HFF-Myc (cell line): ENCODE measurements around the gene CNKSR3.

Source experiments
- DNase-seq: peaks from one replicate; pipeline ENCODE4 v3.0.0-alpha.2; 2011; ENCODE audit warnings: low read depth; ENCODE audit errors: extremely low read depth
- H3K4me3 ChIP-seq: replicated peaks from 2 replicates; pipeline ENCODE4 v1.5.1; 2011; ENCODE audit warnings: low read depth, mild to moderate bottlenecking, control low read depth, low read length
- CTCF ChIP-seq: IDR thresholded peaks from 2 replicates; pipeline ENCODE4 v1.5.1; 2012; ENCODE audit warnings: mild to moderate bottlenecking, low read depth, low read length, control low read depth; ENCODE audit errors: missing control alignments

The CNKSR3 gene

GRCh38 chr6:154411076-154411475 lies 99.4 kb downstream of the CNKSR3 start:
- TF ChIP-seq CTCF: no peak
- no peak for DNase-seq
- H3K4me3 ChIP-seq: 0 out of 2 replicates have a peak overlapping the region, but pooled peaks have one; percentile 3

GRCh38 chr6:154410619-154411072 lies 99.8 kb downstream of the CNKSR3 start:
- TF ChIP-seq CTCF: no peak
- 0 out of 2 replicates have a peak overlapping the region, but pooled peaks have one; percentile 3 for H3K4me3 ChIP-seq
- DNase-seq: peak; percentile 92

GRCh38 chr6:154408891-154409500 lies 101.5 kb downstream of the CNKSR3 start:
- no peak overlapping the region for H3K4me3 ChIP-seq
- TF ChIP-seq CTCF: peak; percentile 32
- no peak for DNase-seq

- no peak overlapping the region for H3K4me3 ChIP-seq
- no peak for TF ChIP-seq CTCF
- no peak for DNase-seq
Measured at GRCh38 chr6:154407440-154407839, 103.0 kb downstream of the CNKSR3 start.

GRCh38 chr6:154406869-154407268 lies 103.6 kb downstream of the CNKSR3 start:
- no peak overlapping the region for H3K4me3 ChIP-seq
- no peak for TF ChIP-seq CTCF
- DNase-seq: no peak

- TF ChIP-seq CTCF: no peak
- no peak for DNase-seq
- H3K4me3 ChIP-seq: no peak overlapping the region
Measured at GRCh38 chr6:154406301-154406700, 104.2 kb downstream of the CNKSR3 start.
